CD4-positive, alpha-beta T cell treated with Interleukin-17A for 4 hours (primary cell): ENCODE measurements around the gene C19orf18.
"Not testable (repeated sequence)": the region's sequence is repeated elsewhere in the genome, so short reads cannot be mapped to it uniquely, and the experiment has no call there.

ENCODE experiments used
- DNase-seq: peaks from one replicate; pipeline ENCODE4 v3.0.0-alpha.2; 2020; ENCODE audit warnings: mixed read lengths

C19orf18 gene

DNA sequence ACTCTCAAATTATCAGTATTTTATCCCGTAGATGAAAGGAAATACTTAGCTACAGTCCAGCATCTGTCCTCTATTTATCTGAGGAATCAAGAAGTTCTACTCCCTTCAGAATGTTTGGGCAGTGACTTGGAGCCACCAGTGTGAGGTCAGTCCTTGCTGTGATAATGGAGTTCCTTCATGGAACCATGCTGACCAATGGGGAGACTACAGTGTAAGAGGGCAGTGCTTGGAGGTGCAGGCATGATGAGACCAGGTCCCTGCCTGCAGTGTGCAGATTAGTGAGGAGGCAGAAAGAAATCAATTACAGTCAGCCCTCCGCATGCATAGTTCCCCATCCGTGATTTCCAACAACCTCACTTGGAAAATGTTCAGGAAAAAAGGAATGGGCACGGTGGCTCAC, at the start of gene C19orf18:
Gene C19orf18 (minus strand): TSS at position 101 of the 400 bp plus-strand sequence. CDS start 102 bp downstream, outside the sequence.
- DNase-seq: no peak

DNA sequence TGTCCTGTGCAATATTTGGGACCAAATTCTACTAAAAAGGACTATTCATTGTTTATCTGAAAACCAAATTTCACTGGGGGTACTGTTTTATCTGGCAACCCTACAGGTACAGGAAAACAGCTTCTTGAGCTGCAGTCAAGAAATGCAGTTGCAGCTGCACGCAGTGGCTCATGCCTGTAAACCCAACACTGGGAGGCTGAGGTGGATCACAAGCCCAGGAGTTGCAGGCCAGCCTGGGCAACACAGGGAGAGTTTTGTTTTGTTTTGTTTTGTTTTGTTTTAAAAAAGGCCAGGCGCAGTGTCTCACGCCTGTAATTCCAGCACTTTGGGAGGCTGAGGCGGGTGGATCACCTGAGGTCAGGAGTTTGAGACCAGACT, 47.9 kb upstream of the C19orf18 start:
- DNase-seq: no peak

DNA sequence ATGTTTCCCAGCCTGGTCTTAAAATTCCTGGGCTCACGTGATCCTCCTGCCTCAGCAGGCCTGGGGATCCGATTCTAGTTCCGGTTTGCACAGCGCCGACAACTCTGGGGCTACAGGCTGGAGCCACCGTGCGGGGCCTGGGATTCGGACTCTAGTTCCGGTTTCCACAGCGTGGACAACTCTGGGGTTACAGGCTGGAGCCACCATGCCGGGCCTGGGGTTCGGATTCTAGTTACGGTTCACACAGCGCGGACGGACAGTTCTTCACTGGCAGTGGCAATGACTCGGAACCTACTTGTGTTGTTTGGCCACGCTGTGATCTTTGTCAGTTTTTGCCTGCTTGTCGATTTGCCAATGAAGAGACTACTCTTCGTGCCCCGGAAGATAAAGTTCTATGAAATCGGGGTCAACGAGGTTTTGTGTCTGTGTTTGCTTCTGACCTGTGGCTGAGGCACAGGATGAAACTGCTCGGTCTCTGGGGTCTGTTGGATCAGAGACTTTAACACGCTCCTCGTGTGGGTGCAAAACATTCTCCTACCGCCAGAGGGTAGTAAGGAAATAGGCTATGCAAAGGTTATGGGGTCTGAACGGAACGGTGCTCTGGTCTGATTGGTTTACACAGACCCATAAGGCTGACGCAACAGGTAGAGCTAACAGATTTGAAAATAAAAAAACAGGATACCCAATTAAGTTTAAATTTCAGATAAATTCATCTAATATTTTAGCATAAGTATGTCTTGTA, 47.4 kb upstream of the C19orf18 start:
- DNase-seq: peak; percentile 38

DNA sequence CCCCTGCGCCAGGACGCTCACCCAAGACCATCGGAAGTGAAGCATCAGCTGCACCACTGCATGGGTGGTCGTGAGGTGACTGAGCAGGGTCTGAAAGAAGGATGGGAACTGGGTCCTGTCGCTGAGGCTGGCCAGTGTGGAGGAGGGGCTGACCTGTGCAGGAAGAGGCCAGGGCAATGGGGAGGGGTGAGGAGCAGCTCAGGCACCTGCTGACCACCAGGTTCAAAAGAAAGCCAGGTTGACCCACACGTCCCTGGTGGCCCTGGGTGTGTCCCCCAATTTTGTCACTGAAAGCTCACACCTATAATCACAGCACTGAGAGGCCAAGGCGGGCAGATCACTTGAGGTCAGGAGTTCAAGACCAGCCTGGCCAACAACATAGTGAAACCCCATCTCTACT, 45.8 kb upstream of the C19orf18 start:
- no peak for DNase-seq

DNA sequence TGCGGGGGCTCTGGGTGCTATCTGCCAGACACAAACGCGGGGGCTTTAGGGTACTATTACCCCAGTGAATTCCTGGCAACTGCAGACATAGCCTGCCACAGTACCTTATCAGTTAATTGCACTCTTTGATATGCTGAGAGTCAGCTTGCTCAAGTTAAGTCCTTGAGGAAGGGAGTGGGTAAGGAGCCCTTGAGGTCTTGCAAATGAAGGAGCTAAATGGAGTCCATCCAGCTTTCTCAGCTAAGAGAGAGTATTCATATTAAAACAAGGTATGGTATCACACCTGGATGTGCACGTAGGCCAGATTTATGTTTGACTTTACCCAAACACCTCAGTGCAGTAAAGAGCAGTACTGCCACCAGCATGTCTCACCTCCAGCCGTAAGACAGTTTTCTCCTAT, 39.8 kb upstream of the C19orf18 start:
- DNase-seq: no peak

DNA sequence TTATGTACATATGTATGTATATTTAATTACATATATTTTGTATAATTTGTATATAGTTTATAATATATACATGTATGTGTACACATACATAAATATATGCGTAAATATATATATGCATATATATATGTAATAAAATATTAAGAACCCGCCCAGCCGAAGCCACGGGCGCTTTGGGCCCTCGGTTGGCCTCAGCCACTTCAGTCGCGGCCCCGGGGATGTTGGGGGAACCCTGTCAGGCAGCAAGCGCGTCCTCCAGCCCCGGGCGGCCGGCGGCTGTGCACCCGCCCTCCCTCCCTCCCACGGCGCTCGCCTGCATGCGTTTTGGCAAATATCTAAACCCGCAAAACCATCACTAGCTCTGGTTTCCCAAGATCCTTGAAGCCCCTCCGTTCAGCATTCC, 36.2 kb upstream of the C19orf18 start:
- DNase-seq: no peak

DNA sequence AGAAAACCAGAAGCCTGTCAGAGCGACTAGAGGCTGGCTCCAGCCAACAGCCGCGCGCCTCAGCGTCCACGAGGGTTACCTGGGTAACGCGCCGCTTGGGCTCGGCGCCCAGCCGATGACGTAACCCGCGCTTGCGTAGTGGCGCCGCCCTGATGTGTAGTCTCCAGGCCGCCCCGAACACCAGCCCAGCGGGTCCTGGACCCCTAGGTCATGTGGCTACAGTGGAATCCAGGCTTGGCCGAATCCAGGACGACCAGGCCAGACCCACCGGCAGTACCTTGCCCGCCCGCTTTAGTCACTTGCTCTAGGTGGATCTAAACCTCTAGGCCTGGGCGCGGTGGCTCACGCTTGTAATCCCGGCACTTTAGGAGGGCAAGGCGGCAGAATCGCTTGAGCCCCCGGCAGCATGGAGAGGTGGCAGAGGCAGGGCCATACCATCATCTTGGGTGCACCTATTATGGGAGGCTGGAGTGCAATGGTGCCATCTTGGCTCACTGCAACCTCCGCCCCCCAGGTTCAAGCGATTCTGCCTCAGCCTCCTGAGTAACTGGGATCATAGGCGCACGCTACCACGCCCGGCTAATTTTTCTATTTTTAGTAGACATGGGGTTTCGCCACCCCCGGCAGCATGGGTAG, 35.5 kb upstream of the C19orf18 start:
- DNase-seq: peak; percentile 40

DNA sequence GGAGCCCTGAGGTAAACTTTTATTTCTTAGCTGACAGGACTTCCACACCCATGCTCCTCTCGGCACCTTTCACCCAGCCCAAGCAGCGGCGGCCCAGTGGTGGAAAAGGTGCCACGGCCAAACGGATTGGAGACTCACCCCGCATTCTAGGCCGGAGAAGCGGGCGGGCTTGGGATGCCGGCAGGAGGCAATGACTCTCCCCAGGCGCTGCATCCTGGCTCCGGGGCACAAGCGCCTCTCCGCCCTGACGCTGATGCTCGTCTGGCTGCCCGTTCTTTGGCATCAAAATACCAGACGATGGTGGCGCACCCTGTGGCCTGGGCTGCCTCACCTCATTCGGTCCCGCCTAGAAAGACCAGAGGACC, 34.9 kb upstream of the C19orf18 start:
- DNase-seq: no peak

DNA sequence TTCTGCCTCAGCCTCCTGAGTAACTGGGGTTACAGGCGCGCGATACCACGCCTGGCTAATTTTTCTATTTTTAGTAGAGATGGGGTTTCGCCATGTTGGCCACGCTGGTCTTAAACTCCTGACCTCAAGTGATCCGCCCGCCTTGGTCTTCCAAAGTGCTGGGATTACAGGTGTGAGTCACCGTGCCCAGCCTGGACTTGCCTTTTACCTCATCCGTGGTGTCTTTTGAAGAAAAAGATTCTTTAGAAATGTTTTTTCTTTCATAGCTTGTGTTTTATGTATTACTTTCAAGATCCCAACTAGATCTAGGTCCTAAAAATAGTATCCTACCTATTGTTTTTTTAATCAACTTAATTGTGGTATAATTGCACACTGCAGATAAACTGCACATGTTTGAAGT, 34.5 kb upstream of the C19orf18 start:
- DNase-seq: not testable (repeated sequence)

DNA sequence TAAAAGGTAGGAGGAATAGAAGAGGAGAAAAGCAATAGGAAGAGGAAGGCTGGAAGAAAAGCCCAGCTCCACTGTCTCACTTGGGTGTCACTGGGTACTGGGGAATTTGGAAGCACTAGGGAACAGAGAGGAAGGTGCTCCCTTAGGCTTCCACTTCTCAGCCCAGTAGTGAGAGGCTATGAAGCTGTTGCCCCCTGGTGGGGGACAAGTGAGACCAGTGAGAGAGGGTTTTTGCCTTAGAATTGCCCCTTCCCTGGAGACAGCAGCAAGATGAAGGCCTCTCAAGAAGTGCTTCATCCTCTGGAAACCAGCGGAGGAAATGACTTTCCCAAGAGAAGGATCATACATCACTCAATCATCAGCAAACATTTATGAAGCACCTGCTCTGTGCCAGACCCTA, 33.0 kb upstream of the C19orf18 start:
- no peak for DNase-seq

DNA sequence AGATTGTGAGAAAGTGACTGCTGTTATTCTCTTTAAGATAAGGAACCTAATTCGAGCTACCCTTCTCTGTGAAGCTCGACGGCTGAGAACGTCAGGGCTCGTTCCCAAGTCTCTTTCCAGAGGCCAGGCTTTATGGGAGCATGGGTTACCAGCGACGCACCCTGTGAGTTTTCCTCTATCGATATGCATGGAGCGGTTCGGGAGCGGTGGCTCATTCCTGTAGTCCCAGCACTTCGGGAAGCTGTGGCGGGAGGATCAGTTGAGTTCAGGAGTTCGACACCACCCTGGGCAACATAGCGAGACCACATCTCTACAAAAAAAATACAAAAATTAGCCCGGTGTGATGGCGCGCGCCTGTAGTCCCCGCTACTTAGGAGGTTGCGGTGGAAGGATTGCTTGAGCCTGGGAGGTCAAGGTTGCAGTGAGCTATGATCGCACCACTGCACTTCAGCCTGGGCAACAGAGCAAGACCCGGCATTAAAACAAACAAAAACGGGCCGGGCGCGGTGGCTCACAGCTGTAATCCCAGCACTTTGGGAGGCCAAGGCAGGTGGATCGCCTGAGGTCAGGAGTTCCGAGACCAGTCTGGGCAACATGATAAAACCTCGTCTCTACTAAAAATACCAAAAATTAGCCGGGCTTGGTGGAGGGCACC, 29.0 kb upstream of the C19orf18 start:
- no peak for DNase-seq

DNA sequence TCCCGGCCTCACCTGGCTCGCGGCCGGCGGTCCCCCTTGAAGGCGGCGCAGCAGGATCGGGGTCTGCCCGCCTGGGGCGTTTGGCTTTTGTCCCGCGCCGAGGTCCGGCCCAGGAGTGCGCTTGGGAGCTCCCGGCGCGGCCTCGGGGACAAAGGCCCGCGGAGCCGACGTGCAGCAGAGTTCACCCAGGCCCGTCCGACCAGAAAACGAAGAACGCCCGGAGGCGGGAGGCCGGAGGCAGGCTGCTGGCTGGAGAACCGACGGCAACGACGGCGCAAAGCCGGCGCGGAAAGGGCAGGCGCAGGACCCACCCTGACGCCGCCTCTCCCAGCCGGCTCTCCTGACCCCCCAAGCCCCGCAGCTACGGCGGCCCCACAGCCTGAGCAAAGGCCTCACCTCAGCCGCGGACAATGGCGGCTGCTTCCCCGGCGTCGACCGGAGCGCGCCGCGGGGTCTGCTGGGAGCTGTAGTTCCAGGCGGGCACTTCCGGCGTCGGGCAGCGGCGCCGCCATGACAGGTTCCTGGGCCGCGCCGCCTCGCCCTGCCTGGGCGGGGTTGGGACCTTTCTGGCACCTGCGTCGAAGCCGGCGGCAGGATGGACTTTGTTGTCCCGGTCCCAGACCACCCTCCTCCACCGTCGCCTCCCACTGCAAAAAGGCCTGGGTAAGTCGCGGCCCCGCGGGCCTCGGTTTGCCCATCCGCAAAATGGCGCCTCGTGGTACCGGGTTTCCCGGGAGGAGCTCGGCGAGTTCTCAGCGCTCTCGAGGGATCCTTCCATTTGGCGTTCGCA, 28.2 kb upstream of the C19orf18 start, which contains the start of gene ZNF606:
Gene ZNF606 (minus strand): TSS at position 437 of the 790 bp plus-strand sequence. CDS start 1,501 bp downstream, outside the sequence.
- peak; percentile 88 for DNase-seq

DNA sequence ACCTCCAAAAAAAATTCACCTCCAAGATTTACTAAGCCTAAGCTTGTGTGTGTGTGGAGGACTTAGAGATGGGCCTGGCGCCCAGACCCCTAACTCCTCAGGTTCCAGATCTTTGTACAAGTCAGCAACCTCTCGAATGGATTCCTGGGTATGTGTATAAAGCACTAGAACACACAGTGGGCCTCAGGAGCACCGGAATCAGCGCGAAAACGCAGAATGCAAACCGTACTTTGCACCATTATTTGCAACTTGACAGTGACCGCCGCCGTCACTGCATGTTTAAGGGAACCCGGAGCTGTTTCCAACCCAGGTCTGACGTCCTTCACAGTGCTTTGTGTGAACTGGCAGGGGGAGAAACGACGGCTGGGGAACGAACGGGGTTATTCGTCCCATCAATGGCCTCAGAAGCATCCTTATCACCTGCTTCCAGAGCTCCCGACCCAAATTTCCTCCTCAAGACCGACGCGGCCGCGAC, 27.6 kb upstream of the C19orf18 start:
- no peak for DNase-seq

DNA sequence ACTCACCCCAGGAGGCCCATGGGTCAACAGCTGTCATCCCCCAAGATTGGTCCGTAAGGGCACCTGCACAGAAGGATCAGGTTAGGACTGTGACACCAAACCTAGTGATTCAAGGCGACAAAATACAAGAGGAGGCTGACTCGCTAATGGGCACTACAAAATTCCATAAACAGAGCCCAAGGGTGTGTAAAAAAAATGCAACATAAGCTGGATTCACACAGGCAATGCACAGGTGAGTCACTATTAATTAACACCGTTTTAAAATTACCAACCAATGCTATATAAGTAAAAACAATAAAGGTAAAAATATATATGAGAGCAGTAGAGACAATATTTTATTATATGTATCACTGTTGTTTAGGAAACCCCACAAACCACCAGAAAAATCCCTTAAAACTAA, 26.3 kb upstream of the C19orf18 start:
- DNase-seq: no peak

DNA sequence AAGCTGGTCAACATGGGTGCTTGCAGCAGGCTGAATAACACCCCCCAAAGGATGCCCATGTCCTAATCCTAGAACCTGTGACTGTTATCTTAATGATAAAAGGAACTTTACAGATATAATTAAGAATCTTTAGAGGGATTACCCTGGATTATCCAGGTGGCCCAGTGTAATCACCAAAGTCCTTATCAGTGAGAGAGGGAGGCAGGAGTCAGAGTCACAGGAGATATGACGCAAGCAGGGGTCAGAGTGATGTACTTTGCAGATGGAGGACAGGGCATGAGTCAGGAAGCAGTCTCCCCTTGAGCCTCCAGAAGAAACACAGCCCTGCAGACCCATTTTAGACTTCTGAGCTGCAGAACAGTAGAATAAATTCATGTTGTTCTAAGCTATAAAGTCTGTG, 18.5 kb upstream of the C19orf18 start:
- no peak for DNase-seq

DNA sequence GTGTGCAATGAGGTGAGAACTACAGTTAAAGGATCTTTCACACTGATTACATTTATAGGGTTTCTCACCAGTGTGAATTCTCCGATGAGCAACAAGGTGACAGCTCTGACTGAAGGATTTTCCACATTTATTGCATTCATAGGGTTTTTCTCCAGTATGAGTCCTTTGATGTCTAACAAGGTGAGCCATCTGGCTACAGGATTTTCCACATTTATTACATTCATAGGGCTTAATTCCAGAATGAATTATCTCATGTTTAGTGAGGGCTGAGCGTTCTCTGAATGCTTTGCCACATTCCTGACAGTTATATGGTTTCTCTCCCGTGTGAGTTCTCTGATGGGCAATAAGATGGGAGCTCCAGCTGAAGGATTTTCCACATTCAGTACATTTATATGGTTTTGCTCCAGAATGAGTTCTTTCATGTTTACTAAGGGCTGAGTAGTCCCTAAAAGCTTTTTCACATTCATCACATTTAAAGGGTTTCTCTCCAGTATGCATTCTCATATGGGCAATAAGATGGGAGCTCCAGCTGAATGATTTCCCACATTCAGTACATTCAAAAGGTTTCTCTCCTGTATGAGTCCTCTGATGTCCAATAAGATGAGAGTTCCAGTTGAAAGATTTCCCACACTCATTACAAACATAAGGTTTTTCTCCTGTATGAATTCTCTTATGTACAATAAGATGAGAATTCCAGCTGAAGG, 4.4 kb upstream of the C19orf18 start:
- no peak for DNase-seq

DNA sequence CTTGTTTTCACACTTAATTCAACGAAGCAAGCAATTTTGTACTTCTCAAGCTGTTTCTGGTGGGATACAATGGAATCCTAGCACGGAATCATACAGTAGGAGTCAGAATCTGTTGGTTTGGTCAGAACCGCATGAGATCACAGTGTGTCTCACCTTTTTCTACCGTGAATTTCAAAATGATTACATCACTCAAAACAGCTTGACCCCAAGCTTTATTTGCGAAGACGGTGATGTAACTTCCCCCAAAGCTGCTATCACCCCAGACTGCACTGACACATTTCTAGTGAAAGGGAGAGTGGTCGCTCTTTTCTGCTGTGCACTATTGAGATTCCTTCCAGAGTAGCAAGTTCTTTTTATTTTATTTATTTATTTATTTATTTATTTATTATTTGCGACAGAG, 9.6 kb downstream of the C19orf18 start:
- no peak for DNase-seq

DNA sequence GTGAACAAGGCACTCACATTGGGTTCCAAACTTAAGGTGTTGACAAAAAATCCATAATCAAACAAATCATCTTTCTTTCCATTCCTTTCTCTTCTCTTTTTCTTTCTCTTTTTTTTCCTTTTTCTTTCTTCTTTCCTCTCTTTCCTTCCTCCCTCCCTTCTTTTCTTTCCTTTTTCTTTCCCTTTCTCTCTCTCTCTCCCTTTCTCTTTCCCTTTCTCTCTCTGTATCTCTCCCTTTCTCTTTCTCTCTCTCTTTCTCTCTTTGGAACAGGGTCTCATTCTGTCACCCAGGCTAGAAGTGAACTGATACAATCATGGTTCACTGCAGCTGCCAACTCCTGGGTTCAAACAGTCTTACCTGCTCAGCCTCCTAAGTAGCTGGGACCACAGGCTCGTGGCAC, 12.5 kb downstream of the C19orf18 start:
- no peak for DNase-seq

DNA sequence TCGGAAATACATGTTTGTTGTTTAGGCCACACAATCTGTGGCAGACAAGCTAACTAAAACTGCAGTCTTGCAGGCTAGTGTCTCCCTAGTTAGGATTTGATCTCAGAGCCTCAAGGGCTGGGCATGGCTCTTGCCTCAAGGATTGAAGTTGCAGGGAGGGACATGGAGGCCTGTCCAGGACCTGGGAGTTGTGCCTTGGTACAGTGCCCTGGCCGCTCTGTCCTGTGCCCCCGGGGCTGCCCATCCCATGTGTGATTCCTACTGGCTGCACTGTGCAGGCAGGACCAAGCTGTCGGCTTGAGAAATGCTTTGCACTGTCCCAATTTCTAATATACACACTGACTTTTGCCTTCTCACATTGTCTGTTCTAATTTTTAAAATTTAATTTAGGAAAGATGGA, 19.3 kb downstream of the C19orf18 start:
- DNase-seq: no peak

DNA sequence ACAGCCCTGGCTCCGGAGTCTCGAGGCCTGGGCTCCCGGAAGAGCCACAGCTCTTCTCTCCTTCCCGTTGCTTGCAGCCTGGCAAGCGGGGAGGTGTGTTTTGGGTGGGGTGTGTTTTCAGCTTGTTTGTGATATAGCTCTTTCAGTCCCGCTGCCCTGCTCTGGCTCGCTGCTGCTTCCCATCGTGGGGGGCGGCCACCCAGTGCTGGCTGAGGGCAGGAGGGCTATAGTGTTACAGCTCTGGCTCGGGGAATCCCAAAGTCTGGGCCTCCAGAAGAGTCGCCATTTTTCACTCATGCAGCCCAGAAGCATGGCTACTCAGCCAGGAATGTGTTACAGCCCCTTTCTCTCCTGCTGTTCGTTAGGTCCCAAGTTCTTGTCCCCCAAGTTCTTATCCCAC, 24.6 kb downstream of the C19orf18 start:
- no peak for DNase-seq

DNA sequence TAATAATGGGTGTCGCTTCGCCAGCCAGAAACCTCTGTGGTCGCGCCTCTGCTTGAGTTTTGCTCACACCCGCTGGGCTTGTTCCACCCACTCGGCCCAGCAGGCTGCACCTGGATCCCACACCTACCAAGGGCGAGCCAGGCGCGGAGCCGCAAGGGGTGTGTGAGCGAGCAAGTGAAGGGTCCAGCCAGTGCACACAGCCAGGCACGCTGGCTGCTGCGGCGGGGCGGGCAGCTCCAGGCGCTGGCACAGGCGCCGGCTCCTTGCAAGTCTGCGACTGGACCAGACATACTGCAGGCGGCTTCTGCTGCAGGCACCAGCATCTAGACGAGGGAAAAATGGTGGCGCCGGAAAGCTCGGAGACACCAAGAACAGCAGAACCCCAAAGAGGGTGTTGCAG, 25.0 kb downstream of the C19orf18 start:
- no peak for DNase-seq

DNA sequence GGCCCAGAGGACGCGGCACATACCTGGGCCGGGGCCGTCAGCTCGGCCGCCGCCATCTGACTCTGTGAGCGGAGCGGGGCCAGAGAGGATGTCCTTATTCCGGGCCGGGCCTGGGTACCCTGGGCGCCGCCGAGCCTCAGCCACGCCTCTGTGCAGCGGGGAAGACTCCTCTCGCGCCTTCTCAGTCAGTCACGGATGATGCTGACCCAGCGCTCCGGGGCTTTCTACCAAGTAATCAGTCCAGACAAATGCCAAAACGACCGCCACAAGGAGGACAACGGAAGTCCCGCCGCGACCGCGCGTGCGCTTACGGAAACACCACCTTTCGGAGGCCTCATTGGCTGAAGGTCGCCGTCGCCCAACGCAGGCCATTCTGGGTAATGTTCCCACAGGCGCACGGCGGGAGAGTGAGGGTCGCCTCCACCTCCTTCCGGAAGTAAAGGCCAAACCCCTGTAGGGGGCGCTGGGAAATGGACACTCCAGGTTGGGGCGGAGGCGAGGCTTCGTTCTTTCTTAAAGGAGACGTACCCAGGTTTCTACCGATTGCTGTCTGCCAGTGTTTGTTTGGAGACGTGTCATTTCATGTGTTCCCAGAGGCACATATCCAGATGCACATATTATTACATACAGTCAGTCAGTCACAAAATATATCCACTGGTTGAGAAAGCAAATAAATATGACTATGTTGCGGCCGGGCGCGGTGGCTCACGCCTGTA, 26.8 kb downstream of the C19orf18 start, which contains the start of gene ZNF256:
Gene ZNF256 (minus strand): TSS at position 288 of the 716 bp plus-strand sequence. CDS start 232 bp downstream, at position 56.
- DNase-seq: peak; percentile 90
